ENCODE data around the gene LGALS9B.
"Not testable (repeated sequence)": the region's sequence is repeated elsewhere in the genome, so short reads cannot be mapped to it uniquely, and the experiment has no call there.

Gene LGALS9B

DNA sequence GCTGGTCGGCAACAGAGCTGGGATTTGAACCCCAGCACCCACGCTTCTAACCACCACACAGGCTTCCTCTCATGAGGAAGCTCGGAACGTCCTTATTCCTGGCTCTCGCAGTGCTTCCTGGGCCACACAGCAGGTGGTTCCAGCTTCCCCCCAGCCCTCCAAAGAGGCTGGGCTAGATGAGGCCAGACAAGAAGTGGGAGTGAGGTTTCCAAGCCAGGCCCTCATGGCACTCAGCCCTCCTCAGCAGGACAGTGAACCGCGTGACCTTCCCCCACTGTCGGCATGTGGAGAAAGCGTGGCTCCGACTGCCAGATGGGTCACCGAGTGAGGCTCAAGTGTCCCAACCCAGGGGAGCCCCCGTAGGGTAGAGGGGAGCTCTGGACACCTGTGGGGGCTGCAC lies 1.8 kb downstream of the LGALS9B start:
- H3K9ac ChIP-seq (ENCODE audit: low read length); H3K9me3 ChIP-seq (ENCODE audit: low read length); H3K4me3 ChIP-seq (ENCODE audit: low read depth in 1 of 2, low read length in 2 of 2); H3K4me1 ChIP-seq (ENCODE audit: insufficient read depth, low read length); H3K27me3 ChIP-seq (ENCODE audit: control insufficient read depth in 1 of 2, insufficient read depth in 2 of 2, low read length in 2 of 2); H3K36me3 ChIP-seq (ENCODE audit: insufficient read depth, low read length); H3K27ac ChIP-seq (ENCODE audit: low read depth, low read length): not testable (repeated sequence)

DNA sequence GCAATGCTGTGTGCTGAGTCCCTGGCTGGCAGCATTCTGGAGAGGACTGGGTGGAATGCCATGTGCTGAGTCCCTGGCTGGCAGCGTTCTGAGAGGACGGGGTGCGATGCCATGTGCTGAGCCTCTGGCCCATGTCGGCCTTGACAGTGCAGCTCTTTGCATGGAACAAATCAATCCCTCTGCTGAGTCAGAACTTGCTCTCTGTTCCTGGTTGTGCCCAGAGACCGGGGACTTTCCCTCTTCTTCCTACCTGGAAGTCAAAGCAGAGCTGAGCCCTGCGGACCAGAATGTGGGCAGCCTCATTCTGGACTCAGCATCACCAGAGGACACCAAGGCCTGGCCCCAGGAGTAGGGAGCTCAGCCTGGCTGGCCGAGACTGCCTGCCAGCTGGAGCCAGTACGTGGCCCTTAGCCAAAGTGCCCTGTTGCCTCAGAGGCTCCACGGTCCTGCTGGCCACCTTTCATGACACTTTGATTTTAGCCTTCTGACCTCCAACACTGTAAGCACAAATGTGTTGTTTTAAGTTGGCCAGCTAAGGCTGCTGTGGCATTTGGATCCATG lies 2.4 kb downstream of the LGALS9B start:
- H3K9me3 ChIP-seq (ENCODE audit: low read length); H3K9ac ChIP-seq (ENCODE audit: low read length); H3K27ac ChIP-seq (ENCODE audit: low read depth, low read length); H3K4me3 ChIP-seq (ENCODE audit: low read depth in 1 of 2, low read length in 2 of 2); H3K36me3 ChIP-seq (ENCODE audit: insufficient read depth, low read length); H3K27me3 ChIP-seq (ENCODE audit: control insufficient read depth in 1 of 2, insufficient read depth in 2 of 2, low read length in 2 of 2); H3K4me1 ChIP-seq (ENCODE audit: insufficient read depth, low read length): not testable (repeated sequence)

DNA sequence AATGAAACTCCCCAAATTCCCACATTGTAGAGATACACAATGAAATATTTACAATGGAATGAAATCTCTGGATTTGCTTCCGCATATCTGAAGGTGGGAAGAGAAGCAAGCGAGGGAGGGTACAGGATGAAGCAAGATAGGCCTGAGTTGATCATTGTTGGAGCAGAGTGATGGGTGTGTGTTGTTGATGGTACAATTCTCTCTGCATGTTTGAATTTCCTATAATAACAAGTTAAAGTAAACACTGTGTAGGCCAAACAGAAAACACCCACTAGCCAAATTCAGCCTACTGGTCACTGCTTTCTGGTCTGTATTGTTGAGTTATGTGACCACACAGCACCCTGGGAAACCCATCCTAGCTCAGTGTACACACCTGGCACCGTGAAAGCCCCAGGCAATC lies 5.2 kb downstream of the LGALS9B start:
- H3K9me3 ChIP-seq (ENCODE audit: low read length); H3K9ac ChIP-seq (ENCODE audit: low read length); H3K27me3 ChIP-seq (ENCODE audit: control insufficient read depth in 1 of 2, insufficient read depth in 2 of 2, low read length in 2 of 2); H3K27ac ChIP-seq (ENCODE audit: low read depth, low read length); H3K4me3 ChIP-seq (ENCODE audit: low read depth in 1 of 2, low read length in 2 of 2); H3K36me3 ChIP-seq (ENCODE audit: insufficient read depth, low read length); H3K4me1 ChIP-seq (ENCODE audit: insufficient read depth, low read length): not testable (repeated sequence)

DNA sequence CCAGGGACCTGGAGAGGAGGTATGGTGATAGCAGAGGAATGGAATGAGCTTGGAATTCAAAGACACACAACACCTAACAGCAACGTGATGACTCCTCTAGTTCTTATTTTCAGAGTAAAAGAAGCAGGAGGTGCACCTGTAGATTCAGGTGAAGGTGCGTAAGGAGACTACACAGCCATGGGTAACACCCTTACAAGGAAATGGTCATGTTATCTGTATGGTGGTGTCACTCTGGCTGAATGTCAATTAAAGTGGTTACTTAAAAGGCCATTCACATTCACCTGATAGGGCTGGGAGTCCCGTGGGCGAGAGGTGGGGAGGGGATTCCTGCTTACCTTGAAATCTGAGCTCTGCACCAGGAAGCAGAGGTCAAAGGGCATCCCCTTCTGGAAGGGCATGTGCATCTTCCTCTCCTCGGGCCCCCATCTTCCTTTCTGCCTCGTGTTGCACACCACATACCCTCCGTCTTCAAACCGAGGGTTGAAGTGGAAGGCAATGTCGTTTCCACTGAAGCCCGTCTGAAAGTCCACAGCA lies 9.4 kb downstream of the LGALS9B start:
- not testable (repeated sequence) for H3K27ac ChIP-seq (ENCODE audit: low read depth, low read length); H3K36me3 ChIP-seq (ENCODE audit: insufficient read depth, low read length); H3K9ac ChIP-seq (ENCODE audit: low read length); H3K27me3 ChIP-seq (ENCODE audit: control insufficient read depth in 1 of 2, insufficient read depth in 2 of 2, low read length in 2 of 2); H3K4me3 ChIP-seq (ENCODE audit: low read depth in 1 of 2, low read length in 2 of 2); H3K4me1 ChIP-seq (ENCODE audit: insufficient read depth, low read length); H3K9me3 ChIP-seq (ENCODE audit: low read length)

DNA sequence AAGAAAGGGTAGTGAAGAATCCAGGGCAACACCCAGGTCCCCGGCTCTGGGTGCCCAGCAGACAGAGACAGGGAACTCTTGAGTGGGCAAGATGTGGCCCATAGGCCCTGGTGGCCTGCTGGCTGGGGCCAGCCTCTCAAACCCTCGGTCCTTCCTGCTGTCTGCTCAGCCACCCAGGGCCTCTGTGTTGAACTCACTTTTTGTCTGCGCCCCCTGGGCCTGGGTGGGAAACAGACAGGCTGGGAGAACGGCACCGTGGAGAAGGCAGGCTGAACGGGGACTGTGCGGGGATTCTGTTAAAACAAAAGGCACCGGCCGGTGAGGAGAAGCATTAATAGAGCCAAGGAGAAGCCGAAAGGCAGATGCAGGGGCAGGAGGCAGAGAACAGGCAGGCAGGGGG lies 12.2 kb downstream of the LGALS9B start:
- H3K9ac ChIP-seq (ENCODE audit: low read length); H3K27ac ChIP-seq (ENCODE audit: low read depth, low read length): not testable (repeated sequence)

DNA sequence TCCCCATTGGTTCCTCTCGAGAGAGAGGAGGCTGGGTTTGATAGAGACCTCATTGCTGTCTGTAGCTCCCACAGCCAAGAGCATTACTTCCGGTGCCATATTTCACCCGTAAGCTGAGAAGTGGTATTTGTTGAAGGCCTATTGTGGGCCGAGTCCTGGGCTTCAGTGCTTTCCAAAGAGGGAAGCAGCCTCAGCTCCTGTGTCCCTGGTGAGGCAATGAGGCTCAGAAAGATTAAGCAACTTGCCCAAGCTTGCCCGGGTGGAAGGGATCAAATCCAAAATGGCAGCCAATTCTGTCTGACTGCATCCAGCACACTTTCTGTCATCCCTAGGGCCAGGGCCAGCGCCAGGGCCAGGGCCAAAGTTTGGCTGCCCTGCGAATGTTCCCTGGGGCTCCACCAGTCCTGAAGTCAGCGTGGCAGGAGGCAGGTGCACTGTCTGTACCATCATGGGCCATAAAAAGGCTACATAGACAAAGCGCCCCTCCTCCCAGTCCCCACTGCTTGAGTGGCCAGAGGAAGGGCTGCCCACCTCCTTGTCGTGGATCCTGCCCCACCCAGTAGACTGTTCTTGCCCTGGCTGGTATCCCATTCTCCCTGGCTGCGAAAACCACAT lies 13.4 kb downstream of the LGALS9B start:
- H3K4me3 ChIP-seq (ENCODE audit: low read depth in 1 of 2, low read length in 2 of 2); H3K27ac ChIP-seq (ENCODE audit: low read depth, low read length); H3K27me3 ChIP-seq (ENCODE audit: control insufficient read depth in 1 of 2, insufficient read depth in 2 of 2, low read length in 2 of 2); H3K9ac ChIP-seq (ENCODE audit: low read length); H3K4me1 ChIP-seq (ENCODE audit: insufficient read depth, low read length); H3K9me3 ChIP-seq (ENCODE audit: low read length); H3K36me3 ChIP-seq (ENCODE audit: insufficient read depth, low read length): not testable (repeated sequence)

More for the DNA sequence above, 12.2 kb downstream of the LGALS9B start:
- H3K36me3 ChIP-seq (ENCODE audit: insufficient read depth, low read length); H3K27me3 ChIP-seq (ENCODE audit: control insufficient read depth in 1 of 2, insufficient read depth in 2 of 2, low read length in 2 of 2); H3K4me3 ChIP-seq (ENCODE audit: low read depth in 1 of 2, low read length in 2 of 2); H3K4me1 ChIP-seq (ENCODE audit: insufficient read depth, low read length); H3K9me3 ChIP-seq (ENCODE audit: low read length): not testable (repeated sequence)

DNA sequence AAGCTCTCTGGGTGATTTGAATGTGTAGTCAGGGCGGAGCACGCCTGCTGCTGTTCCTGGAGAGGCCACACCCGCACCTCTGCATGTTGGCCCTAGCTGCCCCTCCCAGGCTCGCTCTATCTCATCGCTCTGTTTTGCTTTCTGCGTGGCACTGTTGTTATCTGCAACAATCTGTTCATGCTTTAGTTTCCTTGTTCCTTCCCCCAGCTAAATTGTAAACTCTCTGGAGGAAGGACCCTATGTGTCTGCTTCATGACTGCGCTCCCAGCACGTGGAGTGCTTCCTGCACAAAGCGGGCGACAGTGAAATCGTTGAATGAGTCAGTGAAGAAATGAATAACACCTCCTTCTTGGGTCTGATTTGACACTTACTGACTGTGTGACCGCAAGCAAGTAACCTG lies 16.5 kb downstream of the LGALS9B start:
- not testable (repeated sequence) for H3K4me1 ChIP-seq (ENCODE audit: insufficient read depth, low read length); H3K36me3 ChIP-seq (ENCODE audit: insufficient read depth, low read length); H3K9me3 ChIP-seq (ENCODE audit: low read length); H3K4me3 ChIP-seq (ENCODE audit: low read depth in 1 of 2, low read length in 2 of 2); H3K9ac ChIP-seq (ENCODE audit: low read length); H3K27me3 ChIP-seq (ENCODE audit: control insufficient read depth in 1 of 2, insufficient read depth in 2 of 2, low read length in 2 of 2); H3K27ac ChIP-seq (ENCODE audit: low read depth, low read length)

DNA sequence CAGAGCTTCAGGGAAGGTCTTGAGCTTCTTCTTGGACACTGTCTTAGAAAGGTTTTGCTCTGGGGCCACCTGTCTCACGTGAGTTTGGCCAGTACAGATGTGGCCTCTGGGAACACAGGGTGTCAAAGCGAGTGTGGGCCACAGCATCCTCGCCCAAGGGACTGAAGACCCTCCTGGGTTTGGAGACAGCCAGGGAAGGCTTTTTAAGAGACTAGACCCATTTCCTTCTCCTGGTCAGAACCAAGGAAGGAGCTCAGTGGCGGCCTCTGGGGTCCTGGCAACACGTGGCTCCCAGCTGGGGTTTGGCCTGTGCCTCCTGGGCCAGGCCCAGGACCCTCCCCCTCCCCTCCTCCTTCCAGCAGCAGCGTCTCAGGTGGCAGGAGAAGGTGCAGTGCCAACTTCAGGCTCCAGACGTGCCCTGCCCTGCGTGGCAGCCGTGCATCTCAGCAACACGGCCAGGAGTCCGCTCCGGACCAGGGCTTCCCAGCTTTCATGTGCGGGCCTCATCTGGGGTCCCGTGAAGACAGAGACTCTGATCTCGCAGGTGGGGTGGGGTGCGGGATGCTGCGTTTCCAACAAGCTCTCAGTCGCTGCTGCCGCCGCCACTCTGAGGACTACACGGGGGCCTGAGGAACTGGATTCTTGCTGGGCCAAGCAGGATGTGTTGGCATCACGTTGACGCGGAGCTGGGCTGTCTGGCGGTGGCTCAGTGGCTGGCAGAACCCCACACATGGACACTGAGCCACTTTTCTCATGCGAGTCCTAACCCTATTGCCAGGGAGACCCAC lies 19.6 kb downstream of the LGALS9B start:
- H3K4me3 ChIP-seq (ENCODE audit: low read depth in 1 of 2, low read length in 2 of 2); H3K27me3 ChIP-seq (ENCODE audit: control insufficient read depth in 1 of 2, insufficient read depth in 2 of 2, low read length in 2 of 2); H3K27ac ChIP-seq (ENCODE audit: low read depth, low read length): not testable (repeated sequence)

DNA sequence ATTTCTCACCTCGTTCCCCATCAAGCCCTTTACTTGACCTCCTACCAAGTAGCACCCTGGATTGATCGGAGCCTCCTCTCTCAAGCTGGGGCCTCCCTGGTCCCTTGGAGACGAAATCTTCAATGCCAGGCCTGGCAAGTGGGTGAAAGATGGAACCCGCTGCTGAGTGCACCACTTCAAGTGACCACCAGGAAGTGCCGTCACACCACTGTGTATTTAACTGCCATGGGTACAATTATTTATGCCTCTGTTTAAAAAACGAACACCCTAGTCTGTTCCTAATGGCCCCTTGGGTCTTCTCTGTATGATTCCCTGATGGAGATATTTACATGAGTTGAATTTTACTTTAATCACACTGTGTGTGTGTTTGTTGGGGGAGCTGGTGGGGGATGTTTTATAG lies 20.4 kb downstream of the LGALS9B start:
- H3K36me3 ChIP-seq (ENCODE audit: insufficient read depth, low read length); H3K27me3 ChIP-seq (ENCODE audit: control insufficient read depth in 1 of 2, insufficient read depth in 2 of 2, low read length in 2 of 2); H3K4me3 ChIP-seq (ENCODE audit: low read depth in 1 of 2, low read length in 2 of 2); H3K4me1 ChIP-seq (ENCODE audit: insufficient read depth, low read length); H3K27ac ChIP-seq (ENCODE audit: low read depth, low read length); H3K9ac ChIP-seq (ENCODE audit: low read length); H3K9me3 ChIP-seq (ENCODE audit: low read length): not testable (repeated sequence)

More for the DNA sequence above, 19.6 kb downstream of the LGALS9B start:
- H3K9ac ChIP-seq (ENCODE audit: low read length); H3K9me3 ChIP-seq (ENCODE audit: low read length); H3K36me3 ChIP-seq (ENCODE audit: insufficient read depth, low read length); H3K4me1 ChIP-seq (ENCODE audit: insufficient read depth, low read length): not testable (repeated sequence)

DNA sequence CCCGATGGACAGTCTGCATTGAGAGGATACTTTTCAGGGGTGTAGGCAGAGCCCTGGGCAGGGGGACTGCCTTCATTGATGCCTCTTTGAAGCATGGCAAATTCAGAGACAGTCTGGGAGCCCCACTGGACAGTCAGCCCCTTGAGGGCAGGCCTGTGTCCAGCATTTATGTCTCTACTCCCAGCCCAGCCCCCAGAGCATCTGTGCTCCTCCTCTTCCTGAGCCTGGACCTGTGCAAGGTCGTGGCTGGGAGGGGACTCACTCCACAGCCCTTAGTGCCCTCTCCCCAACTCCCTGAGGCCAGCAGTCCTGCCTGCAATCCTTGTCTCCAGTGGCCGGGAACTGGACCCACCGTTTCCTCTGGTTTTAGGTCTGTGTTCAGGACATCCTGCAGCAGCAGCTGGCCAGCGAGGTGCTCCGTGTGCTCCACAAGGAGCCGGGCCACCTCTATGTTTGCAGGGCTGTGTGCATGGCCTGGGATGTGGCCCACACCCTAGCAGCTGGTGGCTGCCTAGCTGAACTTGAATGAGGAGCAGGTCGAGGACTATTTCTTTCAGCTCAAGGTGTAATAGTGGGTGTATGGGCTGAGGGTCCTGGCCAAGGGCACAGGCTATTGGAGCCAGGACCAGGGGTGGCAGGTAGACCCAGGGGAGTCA lies 22.6 kb downstream of the LGALS9B start:
- not testable (repeated sequence) for H3K27me3 ChIP-seq (ENCODE audit: control insufficient read depth in 1 of 2, insufficient read depth in 2 of 2, low read length in 2 of 2); H3K9ac ChIP-seq (ENCODE audit: low read length); H3K4me1 ChIP-seq (ENCODE audit: insufficient read depth, low read length); H3K9me3 ChIP-seq (ENCODE audit: low read length); H3K27ac ChIP-seq (ENCODE audit: low read depth, low read length); H3K4me3 ChIP-seq (ENCODE audit: low read depth in 1 of 2, low read length in 2 of 2); H3K36me3 ChIP-seq (ENCODE audit: insufficient read depth, low read length)

DNA sequence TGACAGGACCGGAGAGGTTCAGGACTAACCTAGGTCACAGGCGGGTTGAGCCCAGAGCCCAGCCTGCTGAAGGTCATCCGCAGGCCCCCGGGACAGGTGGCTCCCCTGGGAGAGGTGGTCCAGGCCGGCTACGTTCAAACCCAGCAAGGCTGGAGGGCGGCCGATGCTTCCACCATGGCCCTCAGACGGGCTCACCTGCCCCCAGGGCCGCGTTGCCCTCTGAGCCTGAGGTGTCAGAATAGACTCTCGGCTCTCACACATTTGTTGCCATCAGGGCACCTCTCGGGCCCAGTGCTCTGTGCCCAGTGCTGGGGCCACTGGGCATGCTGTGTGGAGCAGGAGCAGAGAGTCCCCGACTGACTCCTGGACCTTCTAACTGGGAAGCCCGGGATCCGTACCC lies 23.2 kb downstream of the LGALS9B start:
- H3K4me3 ChIP-seq (ENCODE audit: low read depth in 1 of 2, low read length in 2 of 2); H3K36me3 ChIP-seq (ENCODE audit: insufficient read depth, low read length); H3K27ac ChIP-seq (ENCODE audit: low read depth, low read length); H3K9me3 ChIP-seq (ENCODE audit: low read length); H3K4me1 ChIP-seq (ENCODE audit: insufficient read depth, low read length); H3K27me3 ChIP-seq (ENCODE audit: control insufficient read depth in 1 of 2, insufficient read depth in 2 of 2, low read length in 2 of 2); H3K9ac ChIP-seq (ENCODE audit: low read length): not testable (repeated sequence)
